ENCODE results near the gene SYNJ1. TPM values are rescaled to one million over a fixed set of nuclear protein-coding genes. Genes with fewer than 3 reads are reported as not detected.

SYNJ1 gene
- total RNA-seq, 1 donor from 2014 or later = 4.1 TPM

GRCh38 chr21:32604464-32604863 is 123.3 kb downstream of the SYNJ1 start:
- Histone ChIP-seq H3K4me3 (no peak overlapping the region), H3K27me3 (no peaks in the 10 kb centered on the region), H3K79me2 (ENCODE audit: low read depth) (no peaks in the 10 kb centered on the region), H3K4me1 (peaks cover 20% of the 10 kb centered on the region), H4K20me1 (ENCODE audit: low read depth) (peaks cover 25% of the 10 kb centered on the region), H3K9me3 (ENCODE audit: low read depth) (no peaks in the 10 kb centered on the region), H3K36me3 (no peaks in the 10 kb centered on the region), H3K9ac (no peak overlapping the region), H2AFZ (replicated peaks) (no peak overlapping the region), H3K4me2 (peak overlapping the region; percentile 14), H3F3A (ENCODE audit: low read depth) (peaks cover 42% of the 10 kb centered on the region), H3K27ac (peak overlapping the region; percentile 21)
- no peak for TF ChIP-seq EZH2 (IDR thresholded peaks at IDR 0.05)
- no peak for TF ChIP-seq CTCF (IDR thresholded peaks at IDR 0.05)
- TF ChIP-seq EZH2phosphoT487 (IDR thresholded peaks at IDR 0.05) = no peak
- H3K4me3 Mint-ChIP-seq = no peak overlapping the region
- H3K4me1 Mint-ChIP-seq = peaks cover 16% of the 10 kb centered on the region
- H3K36me3 Mint-ChIP-seq = peaks cover 27% of the 10 kb centered on the region
- H3K9me3 Mint-ChIP-seq = no peaks in the 10 kb centered on the region
- H3K27ac Mint-ChIP-seq = peak overlapping the region; percentile 40
- peaks cover 5% of the 10 kb centered on the region for H3K27me3 Mint-ChIP-seq (ENCODE audit: insufficient read depth, low read depth)
- peak; percentile 47 for DNase-seq (ENCODE audit: low spot score)

GRCh38 chr21:32603131-32603530 is 124.7 kb downstream of the SYNJ1 start:
- Histone ChIP-seq H3K9ac (no peak overlapping the region), H3K9me3 (ENCODE audit: low read depth) (no peaks in the 10 kb centered on the region), H2AFZ (replicated peaks) (no peak overlapping the region), H3K27ac (no peak overlapping the region), H3K79me2 (ENCODE audit: low read depth) (no peaks in the 10 kb centered on the region), H3K36me3 (no peaks in the 10 kb centered on the region), H3F3A (ENCODE audit: low read depth) (peaks cover 42% of the 10 kb centered on the region), H3K4me3 (no peak overlapping the region), H4K20me1 (ENCODE audit: low read depth) (peaks cover 25% of the 10 kb centered on the region), H3K4me2 (no peak overlapping the region), H3K4me1 (peaks cover 20% of the 10 kb centered on the region), H3K27me3 (no peaks in the 10 kb centered on the region)
- H3K4me1 Mint-ChIP-seq = peaks cover 11% of the 10 kb centered on the region
- peak overlapping the region; percentile 22 for H3K4me3 Mint-ChIP-seq
- no peaks in the 10 kb centered on the region for H3K9me3 Mint-ChIP-seq
- H3K27ac Mint-ChIP-seq = no peak overlapping the region
- no peak for TF ChIP-seq EZH2 (IDR thresholded peaks at IDR 0.05)
- TF ChIP-seq CTCF (IDR thresholded peaks at IDR 0.05) = no peak
- no peak for DNase-seq (ENCODE audit: low spot score)
- H3K36me3 Mint-ChIP-seq = peaks cover 23% of the 10 kb centered on the region
- H3K27me3 Mint-ChIP-seq (ENCODE audit: insufficient read depth, low read depth) = peaks cover 5% of the 10 kb centered on the region

- Mint-ChIP-seq H3K27me3 (ENCODE audit: insufficient read depth, low read depth) (peaks cover 3% of the 10 kb centered on the region), H3K9me3 (no peaks in the 10 kb centered on the region), H3K4me3 (no peak overlapping the region), H3K36me3 (peaks cover 18% of the 10 kb centered on the region), H3K4me1 (peaks cover 11% of the 10 kb centered on the region), H3K27ac (no peak overlapping the region)
- TF ChIP-seq CTCF (IDR thresholded peaks at IDR 0.05) (no peak), EZH2phosphoT487 (IDR thresholded peaks at IDR 0.05) (no peak), EZH2 (IDR thresholded peaks at IDR 0.05) (no peak)
- no peaks in the 10 kb centered on the region for H3K79me2 ChIP-seq (ENCODE audit: low read depth)
- H3K4me2 ChIP-seq = no peak overlapping the region
- DNase-seq (ENCODE audit: low spot score) = no peak
- peaks cover 20% of the 10 kb centered on the region for H3K4me1 ChIP-seq
- no peak overlapping the region for H2AFZ ChIP-seq (replicated peaks)
- H3K36me3 ChIP-seq = no peaks in the 10 kb centered on the region
- H4K20me1 ChIP-seq (ENCODE audit: low read depth) = peaks cover 25% of the 10 kb centered on the region
- H3K4me3 ChIP-seq = no peak overlapping the region
- H3K27me3 ChIP-seq = no peaks in the 10 kb centered on the region
- no peaks in the 10 kb centered on the region for H3K9me3 ChIP-seq (ENCODE audit: low read depth)
- H3K27ac ChIP-seq = no peak overlapping the region
- H3F3A ChIP-seq (ENCODE audit: low read depth) = peaks cover 42% of the 10 kb centered on the region
- no peak overlapping the region for H3K9ac ChIP-seq
Measured at GRCh38 chr21:32602099-32602498, 125.7 kb downstream of the SYNJ1 start.

Data from neural progenitor cell (in vitro differentiated cells).